ENCODE data around the gene PELO. TPM values are rescaled to one million over a fixed set of nuclear protein-coding genes. Genes with fewer than 3 reads are reported as not detected.
A peak's percentile ranks its signal among the peaks of the same experiment; 100 is the strongest.

Gene PELO
- total and polyA plus RNA-seq, 9 of the 15 experiments (the other 6 are each of a cell fraction or from before 2014, with no cell fraction given), result 5.8 to 14.6 (median 9.6) TPM

GRCh38 chr5:52800394-52801213 lies 12.9 kb downstream of the PELO start (continued):
- TF ChIP-seq RBM39 (optimal IDR thresholded peaks at IDR 0.05; ENCODE audit: low read depth, low read length) (no peak), XRCC5 (IDR thresholded peaks at IDR 0.05; ENCODE audit: low read depth, low read length) (no peak), HMG20B (CRISPR knock-in tag; IDR thresholded peaks at IDR 0.05) (no peak), ZNF197 (CRISPR knock-in tag; IDR thresholded peaks at IDR 0.05; ENCODE audit: low read depth) (no peak), SMARCC2 (IDR thresholded peaks at IDR 0.05; ENCODE audit: low read depth) (no peak), TCF3 (CRISPR knock-in tag; IDR thresholded peaks at IDR 0.05) (no peak), ZNF263 (CRISPR knock-in tag; IDR thresholded peaks at IDR 0.05; ENCODE audit: borderline replicate concordance) (no peak), ZSCAN32 (CRISPR knock-in tag; IDR thresholded peaks at IDR 0.05) (no peak), ZNF77 (CRISPR knock-in tag; IDR thresholded peaks at IDR 0.05) (no peak), NR2C2 (CRISPR knock-in tag; IDR thresholded peaks at IDR 0.05) (no peak), NR2C2 (tag; IDR thresholded peaks at IDR 0.05) (peak; percentile 62; the same call in 1 of the 2 replicates), ZNF830 (CRISPR knock-in tag; IDR thresholded peaks at IDR 0.05) (no peak), SRSF7 (optimal IDR thresholded peaks at IDR 0.05; ENCODE audit: low read depth, low read length) (no peak), PCBP1 (IDR thresholded peaks at IDR 0.05; ENCODE audit: low read depth, low read length, poor library complexity, severe bottlenecking) (no peak), ZNF444 (CRISPR knock-in tag; IDR thresholded peaks at IDR 0.05) (no peak), ZFPM2 (CRISPR knock-in tag; IDR thresholded peaks at IDR 0.05) (no peak), HCFC1 (IDR thresholded peaks at IDR 0.05; ENCODE audit: low read depth, low read length) (no peak), ZNF764 (CRISPR knock-in tag; IDR thresholded peaks at IDR 0.05; ENCODE audit: low read depth) (no peak), TARDBP (IDR thresholded peaks at IDR 0.05) (no peak), CC2D1A (IDR thresholded peaks at IDR 0.05) (no peak), MAFF (IDR thresholded peaks at IDR 0.05; ENCODE audit: low read length) (peak; percentile 67), ETV1 (tag; conservative IDR thresholded peaks at IDR 0.05; ENCODE audit: low read depth) (0 out of 2 replicates have a peak, but pooled peaks have one; percentile 9), IRF1 (CRISPR knock-in tag; IDR thresholded peaks at IDR 0.05; ENCODE audit: borderline replicate concordance) (no peak)
- TF ChIP-seq, protein P1, sequence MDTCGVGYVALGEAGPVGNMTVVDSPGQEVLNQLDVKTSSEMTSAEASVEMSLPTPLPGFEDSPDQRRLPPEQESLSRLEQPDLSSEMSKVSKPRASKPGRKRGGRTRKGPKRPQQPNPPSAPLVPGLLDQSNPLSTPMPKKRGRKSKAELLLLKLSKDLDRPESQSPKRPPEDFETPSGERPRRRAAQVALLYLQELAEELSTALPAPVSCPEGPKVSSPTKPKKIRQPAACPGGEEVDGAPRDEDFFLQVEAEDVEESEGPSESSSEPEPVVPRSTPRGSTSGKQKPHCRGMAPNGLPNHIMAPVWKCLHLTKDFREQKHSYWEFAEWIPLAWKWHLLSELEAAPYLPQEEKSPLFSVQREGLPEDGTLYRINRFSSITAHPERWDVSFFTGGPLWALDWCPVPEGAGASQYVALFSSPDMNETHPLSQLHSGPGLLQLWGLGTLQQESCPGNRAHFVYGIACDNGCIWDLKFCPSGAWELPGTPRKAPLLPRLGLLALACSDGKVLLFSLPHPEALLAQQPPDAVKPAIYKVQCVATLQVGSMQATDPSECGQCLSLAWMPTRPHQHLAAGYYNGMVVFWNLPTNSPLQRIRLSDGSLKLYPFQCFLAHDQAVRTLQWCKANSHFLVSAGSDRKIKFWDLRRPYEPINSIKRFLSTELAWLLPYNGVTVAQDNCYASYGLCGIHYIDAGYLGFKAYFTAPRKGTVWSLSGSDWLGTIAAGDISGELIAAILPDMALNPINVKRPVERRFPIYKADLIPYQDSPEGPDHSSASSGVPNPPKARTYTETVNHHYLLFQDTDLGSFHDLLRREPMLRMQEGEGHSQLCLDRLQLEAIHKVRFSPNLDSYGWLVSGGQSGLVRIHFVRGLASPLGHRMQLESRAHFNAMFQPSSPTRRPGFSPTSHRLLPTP (IDR thresholded peaks at IDR 0.05; ENCODE audit: borderline replicate concordance, extremely low read depth, insufficient read length), result no peak
